ENCODE measurements around the gene VAMP2.

VAMP2 gene

DNA sequence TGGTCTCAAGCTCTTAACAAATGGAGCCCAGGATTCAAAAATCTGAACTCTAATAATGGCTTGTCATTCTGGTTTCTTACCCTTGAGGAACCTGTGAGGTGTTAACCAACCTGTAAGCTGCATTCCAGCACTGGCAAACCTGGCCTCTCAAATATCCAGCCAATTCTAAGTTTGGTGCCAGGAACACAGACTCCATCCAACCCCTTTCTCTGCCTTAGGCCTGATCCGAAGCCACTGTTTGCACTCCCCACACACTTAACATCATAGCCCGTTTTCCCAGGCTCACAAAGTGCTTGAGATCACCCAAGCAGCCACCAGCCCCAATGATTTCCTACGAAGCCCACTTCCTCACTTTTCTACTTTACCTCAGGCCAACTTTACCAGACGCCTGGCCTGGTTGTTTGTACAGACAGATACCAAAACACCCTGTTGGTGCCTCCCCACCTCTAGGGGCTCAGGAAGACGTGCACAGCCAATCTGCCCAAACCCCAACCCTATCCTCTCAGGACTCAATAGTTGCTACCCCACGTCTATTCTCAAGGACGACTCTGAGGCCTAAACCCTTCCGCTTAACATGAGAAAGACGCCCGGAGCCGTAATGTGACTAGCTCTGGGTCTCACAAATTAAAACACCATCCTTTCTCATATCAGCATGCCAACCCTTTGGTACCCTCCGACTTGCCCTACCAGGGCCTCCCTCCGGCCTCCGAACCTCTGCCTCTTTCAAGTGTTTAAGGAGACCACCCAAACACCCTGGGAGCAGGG, 7.3 kb downstream of the VAMP2 start:
- peak; percentile 38 for DNase-seq (ENCODE audit: low read depth)

DNA sequence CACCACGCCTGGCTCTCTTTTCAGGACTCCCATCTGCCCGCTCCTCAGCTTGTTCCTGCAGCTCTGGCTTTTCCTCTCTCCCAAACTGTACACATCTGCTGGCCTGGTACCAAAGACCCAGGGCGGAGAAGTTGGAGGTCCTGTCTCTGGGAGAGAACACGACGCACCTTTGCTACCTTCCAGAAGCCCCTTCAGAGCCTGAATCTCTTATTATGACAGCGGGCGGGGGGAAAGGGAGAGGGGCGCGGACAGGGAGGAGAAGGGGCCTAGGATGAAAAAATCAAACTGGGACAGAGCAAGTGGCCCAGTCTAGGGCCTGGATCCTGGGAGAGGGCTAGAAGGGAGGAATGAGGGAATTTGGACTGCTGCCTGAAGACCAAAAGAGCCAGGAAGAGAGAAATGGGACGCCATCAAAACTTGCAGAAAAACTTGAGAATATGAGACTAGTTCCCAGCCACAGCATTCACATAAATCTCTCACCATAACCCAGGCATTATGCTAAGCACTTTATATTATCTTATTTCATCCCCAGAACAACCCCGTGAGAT, 8.1 kb downstream of the VAMP2 start:
- DNase-seq (ENCODE audit: low read depth), result no peak

DNA sequence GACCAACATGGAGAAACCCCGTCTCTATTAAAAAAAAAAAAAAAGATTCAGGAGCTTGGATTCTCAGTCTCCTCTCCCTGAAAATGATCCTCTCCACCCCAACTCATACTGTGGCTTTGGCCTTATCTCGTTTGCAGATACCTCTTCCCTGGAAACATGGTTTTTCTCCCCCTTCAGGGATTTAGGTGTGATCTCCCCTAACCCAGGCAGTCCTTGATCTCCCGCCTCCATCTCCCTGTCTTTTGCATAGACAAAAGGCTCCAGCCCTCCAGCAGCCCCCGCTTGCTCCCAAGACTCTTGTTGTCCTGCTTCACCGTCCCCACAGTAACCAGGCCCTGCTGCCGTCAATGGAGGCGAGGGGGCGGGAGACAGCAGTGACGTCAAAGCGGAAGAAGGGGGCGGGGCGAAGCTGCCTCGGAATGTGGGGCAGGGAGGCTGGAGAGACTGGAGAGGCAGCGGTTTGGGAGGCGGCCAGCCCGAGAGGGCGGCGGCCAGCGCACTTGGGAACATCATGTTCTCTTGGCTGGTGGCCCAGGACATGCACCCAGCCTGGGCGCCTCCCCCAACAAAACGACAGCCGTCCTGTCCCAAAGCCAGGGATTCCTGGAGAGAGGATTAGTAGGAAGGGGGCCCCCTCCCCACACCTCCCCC, 8.7 kb downstream of the VAMP2 start:
- DNase-seq (ENCODE audit: low read depth), result peak; percentile 99

DNA sequence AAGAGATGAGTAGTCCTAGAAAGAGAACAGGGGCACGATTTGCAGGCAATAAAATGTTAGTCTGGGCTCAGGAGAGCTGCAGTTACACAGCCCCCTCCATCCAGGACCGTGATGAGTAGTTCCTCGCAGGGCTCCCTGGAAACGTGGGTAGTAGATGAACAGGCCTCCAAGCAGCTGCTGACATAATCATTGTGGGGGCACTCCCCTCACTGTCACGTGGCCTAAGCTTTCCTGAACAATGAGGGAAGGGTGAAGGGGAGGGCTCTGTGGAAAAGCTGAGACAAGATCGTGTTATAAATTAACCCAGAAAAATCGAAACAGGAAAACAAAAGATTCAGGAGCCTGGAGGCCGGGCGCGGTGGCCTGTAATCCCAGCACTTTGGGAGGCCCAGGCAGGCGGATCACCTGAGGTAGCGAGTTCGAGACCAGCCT, 9.2 kb downstream of the VAMP2 start:
- peak; percentile 99 for DNase-seq (ENCODE audit: low read depth)

DNA sequence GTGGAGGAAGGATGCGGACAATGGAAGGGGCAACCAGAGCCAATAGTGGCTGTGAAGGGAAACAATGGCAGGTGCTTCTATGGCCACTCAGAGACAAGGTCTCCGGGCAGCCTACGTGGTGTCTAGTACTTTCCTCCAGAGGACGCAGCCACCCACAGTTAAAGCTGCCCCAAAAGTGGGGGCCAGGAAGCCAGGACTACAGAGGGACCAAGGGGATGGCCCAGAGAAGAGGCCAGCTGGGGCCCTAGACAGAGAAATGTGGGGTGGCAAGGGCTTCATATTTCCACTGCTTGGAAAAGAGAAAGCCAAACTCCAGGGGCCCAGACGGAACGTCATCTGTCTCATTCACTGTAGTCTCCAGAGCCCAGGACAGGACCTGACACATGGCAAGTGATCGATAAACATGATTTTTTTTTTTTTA, 9.7 kb downstream of the VAMP2 start:
- no peak for DNase-seq (ENCODE audit: low read depth)

DNA sequence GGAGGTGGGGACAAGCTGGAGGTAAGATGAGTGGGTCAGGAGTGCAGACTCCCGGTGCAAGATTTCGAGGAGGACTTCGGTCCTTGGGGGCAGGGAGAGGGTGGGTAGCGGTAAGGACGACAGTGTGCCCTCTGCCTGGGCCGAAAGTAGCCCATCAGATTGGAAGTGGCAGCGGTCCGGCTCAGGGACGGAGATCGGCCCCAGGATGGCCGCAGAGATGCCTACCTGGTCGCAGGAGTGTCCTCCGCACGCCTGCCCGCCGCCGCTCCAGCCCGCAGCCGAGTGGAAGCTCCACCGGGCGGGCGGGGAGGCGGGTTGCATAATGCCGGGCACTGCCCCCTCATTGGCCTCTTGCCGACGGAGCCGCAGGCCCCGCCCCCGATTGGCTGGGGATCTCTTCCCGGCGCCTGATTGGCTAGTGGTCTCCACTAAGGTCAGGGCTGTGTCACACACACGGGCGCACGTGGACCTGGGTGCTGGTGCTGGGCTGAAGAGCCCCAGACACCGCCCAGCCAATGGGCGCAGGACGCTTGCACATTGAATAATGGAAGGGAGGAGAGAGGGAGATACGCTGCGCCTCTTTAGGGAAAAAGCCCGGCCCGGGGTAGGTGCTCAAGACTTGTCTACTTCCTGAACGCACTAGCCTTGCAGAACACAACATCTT, 10.5 kb downstream of the VAMP2 start, which contains the start of gene PER1:
Gene PER1 (minus strand): TSS at position 293 of the 664 bp plus-strand sequence. CDS start 1,698 bp downstream, outside the sequence.
- peak; percentile 97 for DNase-seq (ENCODE audit: low read depth)

DNA sequence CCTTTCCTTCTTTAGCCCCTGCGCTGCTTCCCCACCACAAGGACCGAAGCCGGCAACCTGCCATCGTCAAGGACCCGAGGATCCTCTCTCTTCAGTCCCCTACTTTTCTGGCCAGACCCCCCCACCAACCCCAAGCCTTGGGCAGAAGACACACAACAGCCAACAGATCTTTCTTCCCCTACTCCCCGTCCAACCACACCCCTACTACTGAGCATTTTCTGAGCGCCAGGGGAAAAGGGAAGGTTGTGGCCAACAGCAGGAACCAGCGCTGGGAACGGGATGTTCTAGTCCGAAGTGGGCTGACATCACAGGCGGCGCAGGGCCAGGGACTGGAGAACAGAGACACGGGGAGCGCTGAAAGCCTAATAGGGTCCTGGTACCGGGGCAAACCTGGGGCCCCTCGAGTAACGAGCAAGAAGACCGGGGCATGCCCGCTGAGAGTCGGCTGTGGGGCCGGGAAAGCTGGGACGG, 11.1 kb downstream of the VAMP2 start:
- peak; percentile 85 for DNase-seq (ENCODE audit: low read depth)

DNA sequence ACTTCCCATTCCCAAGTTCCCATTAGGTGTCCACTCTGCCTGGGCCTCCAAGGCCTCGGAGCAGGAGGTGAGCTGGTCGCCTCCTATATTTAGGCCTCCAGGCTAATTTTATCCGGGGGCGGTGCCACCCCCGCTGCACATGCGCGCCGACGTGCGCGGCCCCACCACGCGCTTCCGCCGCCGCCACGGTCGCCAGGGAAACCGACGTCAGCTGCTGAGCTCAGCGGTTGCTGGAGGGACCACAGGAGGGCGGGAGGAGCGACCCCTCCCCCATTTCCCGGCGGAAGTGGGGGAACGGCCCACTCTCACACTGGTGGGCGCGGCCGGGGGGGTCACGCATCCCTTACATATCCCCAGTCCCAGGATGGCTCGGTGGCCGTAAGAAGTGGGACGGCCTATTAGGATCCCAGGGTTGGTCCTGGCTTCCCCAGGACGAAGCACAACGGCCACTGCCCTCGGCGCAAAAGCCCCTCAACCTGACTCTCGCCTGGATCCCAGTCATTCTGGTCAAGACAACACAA, 11.6 kb downstream of the VAMP2 start:
- DNase-seq (ENCODE audit: low read depth), result peak; percentile 93

DNA sequence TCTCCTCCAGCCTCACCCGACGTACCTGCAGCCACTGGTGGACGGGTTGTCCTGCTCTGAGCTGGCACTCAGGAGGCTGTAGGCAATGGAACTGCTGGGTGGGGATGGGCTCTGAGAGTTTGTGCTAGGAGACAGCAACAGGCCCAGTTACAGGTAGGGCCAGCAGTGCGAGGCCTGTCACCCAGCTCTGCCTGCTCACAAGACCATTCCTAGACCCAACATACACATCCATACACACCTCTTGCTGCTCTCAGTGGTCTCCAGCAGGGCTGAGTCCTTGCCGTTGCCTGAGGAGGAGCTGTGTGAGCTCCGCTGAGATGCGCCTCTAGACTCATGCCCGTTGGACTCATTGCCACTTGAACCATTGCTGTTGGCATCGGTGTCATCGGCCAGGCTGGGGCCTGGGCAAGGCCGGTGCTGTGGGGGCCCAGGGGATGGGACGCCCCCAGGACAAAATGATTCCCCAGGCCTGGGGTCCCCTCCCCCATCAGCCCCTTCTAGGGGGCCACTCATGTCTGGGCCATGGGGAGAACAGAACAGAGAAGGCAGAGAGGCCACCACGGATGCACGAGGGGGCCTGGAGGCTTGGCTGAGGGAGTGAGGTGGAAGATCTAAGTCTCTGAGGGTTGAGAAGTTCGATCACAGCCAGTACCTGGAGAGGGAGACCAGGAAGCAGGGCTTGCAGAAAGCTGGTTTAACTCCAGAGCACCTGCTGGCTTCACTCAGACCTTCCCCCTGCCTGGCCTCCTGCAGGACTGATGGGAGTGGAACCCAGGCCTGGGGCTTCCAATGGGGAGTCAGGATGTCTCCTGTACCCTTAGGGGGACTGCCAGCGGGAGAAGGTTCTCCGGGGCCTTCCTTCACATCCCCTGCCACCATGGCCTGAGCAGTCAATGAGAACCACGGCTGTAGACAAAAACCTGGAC, 12.3 kb downstream of the VAMP2 start:
- DNase-seq (ENCODE audit: low read depth), result peak; percentile 17

DNA sequence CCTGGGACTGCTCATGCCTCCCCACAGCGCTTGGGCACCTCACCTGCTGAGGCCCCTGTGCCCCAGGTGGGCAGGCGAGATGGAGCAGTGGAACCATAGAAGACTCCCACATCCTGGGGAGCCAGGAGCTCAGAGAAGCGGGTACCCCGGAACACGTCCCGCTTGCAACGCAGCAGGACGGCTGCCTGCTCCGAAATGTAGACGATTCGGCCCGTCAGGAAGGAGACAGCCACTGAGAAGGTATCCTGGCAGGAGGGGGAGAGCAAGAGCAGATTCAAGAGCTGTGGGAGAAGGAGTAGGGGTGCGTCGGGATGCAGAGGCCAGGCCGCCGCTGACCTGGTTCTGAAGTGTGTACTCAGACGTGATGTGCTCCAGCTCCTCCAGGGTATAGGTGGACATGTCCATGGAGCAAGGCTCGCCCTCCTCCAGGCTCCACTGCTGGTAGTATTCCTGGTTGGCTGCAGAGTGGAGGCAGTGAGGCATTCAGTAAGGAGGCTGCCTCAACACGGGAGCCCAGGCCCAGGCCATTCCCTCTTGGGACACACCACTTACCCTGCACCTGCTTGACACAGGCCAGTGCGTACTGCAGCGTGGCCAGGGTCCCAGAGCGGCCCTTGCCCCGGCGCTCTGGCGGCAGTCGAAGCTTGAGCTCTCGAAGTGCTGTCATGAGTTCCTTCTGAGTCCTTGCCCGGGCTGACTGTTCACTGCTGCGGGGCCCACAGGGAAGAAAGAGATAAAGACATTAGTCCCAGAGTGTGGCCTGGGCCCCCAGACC, 13.1 kb downstream of the VAMP2 start:
- DNase-seq (ENCODE audit: low read depth), result no peak

DNA sequence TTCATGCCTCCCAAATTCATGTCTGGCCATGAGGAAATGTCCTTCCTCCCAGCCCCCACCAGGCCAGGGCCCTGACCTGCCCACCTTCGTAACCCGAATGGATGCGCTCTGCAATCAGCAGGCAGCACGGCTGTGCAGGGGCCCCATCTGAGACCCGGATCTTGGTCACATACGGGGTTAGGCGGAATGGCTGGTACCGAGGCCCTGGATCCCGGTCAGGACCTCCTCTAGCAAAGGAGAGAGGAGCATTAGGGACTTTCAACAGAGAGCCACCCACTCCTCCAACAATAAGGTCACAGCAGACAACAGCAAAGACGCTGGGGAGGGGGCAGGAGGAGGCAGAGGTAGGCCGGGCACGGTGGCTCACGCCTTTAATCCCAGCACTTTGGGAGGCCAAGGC, 14.2 kb downstream of the VAMP2 start:
- no peak for DNase-seq (ENCODE audit: low read depth)

DNA sequence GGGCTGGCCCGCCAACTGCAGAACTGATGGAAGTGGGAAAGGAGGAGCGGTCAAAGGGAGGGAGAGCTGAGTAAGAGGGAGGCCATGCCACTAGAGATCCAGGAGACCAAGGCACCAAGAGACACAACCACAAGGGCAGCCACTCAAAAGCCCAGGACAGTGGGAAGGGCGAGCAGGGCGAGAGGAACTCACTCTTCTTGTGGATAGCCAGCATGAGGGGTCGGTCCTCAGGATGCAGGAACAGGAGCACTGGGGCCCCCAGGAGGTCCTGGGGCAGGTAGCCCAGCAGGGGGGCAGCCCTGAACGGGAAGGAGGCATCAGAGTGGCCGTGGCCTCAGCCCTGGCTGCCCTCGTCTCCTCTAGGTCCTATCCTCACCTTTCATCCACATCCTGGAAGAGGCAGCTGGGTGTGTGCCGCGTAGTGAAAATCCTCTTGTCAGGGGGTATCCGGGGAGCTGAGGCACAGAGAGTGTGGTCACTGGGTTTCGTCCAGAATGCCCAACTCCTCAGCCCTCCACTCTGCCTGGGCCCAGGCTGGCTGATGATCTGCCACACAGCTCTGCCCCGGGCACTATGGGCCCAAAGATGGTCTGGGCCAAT, 14.8 kb downstream of the VAMP2 start:
- no peak for DNase-seq (ENCODE audit: low read depth)

DNA sequence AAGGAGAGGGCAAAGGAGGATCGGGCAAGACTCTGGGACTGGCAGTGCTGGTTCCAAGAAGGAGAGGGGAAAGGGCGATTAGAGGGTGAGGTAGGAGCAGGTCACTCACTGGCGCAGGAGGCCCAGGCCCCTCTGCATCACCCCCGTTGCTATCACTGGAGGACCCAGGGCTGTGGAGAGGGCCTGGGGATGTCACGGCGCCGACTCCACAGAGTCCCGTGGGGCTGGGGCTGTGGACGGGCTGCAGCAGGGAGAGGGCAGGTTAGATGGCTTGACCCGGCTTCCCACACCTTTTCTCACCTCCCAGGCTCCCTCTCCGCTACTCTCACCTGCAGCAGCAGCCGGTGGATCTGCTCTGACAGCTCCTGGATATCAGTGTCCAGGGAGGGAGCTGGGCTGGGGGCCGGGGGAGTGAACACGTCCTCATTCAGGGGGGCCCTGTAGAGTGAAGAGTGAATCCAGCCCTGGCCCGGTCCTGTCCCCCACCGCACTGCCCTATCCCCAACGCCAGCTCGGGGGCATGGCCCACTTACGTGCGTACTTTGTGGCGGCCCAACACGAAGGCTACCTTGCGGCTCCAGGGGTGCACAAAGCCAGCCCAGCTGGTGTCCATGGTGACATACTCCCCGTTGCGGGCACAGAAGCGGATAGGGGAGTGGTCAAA, 15.5 kb downstream of the VAMP2 start:
- DNase-seq (ENCODE audit: low read depth), result no peak

DNA sequence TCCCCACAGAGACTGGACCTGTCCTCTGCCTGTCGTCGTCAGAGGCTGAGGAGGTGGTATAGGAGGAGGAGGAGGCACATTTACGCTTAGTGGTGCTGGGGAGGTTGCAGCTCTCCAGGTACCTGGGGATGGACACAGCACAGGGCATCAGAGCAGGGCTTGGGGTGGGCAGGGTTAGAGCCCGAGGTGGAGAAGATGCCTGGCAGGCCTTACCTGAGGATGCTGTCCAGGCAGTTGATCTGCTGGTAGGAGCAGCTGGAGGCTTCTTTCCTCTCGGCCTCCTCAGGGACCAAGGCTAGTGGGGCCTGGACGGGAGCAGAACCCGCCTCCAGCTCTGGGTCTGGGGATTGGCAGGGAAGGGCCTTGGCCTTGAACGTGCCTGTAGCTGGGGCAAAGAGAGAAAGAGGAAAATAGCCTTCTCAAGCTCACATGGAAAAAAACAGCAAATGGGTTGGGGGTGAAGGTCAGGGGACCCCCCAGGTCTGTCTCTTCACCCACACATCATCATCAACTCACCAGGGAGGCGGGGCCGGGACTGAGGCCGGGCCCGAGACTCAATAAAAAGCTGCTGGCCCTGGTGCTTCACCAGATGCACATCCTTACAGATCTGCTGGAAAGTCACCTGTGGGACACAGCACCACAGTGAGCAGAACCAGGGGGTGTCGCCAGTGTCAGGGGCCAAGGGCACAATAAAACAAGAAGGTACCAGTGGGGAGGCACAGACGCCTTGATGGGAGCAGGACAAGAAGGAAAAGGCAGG, 16.2 kb downstream of the VAMP2 start:
- DNase-seq (ENCODE audit: low read depth), result no peak

DNA sequence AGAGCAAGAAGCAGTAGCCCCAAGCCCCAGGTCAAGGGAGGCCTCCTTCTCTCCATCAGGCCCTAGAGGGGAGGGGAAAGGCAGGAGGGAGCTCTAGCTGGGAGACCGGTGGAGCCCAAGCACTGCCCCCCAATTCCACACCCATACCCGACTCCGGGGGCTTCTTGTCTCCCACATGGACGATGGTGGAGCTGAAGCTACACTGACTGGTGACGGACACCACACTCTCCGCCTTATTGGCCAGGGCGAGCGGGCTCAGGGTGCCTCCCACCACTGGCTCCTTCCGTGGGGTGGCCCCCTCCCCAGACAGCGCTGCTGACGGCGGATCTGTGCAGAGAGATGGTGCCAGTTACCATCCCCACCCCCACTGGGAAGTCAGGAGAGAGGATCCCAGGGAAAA, 16.9 kb downstream of the VAMP2 start:
- DNase-seq (ENCODE audit: low read depth), result no peak

DNA sequence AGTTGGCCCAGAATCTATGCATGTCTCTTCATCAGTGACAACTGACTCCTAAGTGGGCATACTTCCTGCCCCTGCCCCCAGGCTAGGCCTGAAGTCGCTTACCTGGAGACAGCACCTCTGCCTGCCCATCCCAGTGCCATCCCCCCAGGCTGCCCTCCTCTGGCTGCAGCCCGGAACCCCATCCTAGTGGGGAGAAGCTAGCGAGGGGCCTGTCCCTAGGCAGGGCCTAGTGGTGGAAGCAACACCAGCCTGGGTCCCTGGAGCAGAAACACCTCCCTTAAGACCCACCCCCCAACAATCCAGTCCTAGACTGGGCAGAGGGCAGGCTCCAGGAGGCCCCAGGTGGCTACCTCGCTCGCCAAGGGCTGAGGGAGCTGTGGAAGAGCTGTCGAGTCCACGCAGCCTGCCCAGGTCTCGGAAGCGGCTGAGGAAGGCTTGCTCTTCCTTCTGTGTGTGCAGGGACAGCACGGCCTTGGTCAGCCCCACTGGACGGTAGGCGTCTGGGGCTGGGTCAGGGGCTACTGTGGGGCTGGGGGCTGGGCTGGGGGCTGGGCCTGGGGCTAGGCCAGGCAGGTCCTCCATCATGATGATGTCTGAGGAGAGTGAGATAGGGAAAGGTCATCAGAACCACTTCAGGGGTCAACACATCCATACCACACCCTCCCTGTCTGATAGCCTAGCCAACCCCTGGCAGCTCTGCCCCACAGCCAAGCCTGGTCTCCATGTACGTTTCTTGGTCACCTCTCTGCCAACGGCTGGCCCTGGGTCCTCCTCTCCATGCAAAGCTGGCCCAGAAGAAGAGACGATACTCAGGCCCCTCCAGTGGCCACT, 18.1 kb downstream of the VAMP2 start:
- no peak for DNase-seq (ENCODE audit: low read depth)

DNA sequence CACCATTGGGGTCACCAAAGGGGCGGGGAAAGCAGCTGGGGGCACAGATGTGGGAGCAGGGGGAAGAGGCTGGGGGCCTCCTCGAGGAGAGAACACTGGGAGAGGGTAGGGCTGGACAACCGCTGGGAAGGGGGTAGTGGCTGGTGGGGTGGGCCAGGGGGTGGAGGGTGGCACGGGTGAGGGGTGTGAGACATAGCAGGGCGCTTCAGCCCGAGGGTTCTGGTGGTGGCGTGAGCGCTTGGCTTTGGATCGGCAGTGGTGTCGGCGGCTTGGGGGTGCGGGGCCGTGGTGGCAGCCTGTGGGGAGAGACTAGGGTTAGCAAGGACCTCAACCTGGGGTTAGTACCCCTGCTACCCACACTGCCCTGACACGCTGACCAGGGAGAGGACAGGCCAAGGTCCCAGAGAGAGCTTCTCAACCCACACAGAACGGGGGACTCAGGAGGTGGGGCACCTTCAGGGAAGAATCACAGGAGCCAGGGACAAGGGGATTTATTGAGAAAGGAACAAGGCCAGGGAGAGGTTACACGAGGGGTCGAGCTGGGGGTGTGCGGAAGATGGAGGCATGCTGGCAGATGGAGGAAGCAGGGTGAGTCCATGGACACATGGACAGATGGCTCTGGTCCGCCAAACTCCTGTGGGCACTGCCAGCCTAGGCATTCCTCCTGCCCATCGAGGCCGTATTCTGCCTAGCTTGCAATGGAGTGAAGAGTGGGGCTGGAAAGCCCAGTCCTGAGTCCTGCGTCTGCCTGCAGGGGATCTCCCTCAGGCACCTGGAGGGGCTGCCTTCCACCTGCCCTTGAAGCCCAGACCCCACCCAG, 19.0 kb downstream of the VAMP2 start:
- DNase-seq (ENCODE audit: low read depth), result no peak
